GM21737 (cell line): ENCODE measurements around the gene TRAPPC14.
A peak's percentile ranks its signal among the peaks of the same experiment; 100 is the strongest.

Experiments
- ATAC-seq: cut with Tn5 transposase; IDR thresholded peaks from one replicate; pipeline ENCODE4 v1.9.1; 2021; ENCODE audit warnings: mild to moderate bottlenecking, moderate library complexity; ENCODE audit not compliant: unreplicated experiment

Gene TRAPPC14

DNA sequence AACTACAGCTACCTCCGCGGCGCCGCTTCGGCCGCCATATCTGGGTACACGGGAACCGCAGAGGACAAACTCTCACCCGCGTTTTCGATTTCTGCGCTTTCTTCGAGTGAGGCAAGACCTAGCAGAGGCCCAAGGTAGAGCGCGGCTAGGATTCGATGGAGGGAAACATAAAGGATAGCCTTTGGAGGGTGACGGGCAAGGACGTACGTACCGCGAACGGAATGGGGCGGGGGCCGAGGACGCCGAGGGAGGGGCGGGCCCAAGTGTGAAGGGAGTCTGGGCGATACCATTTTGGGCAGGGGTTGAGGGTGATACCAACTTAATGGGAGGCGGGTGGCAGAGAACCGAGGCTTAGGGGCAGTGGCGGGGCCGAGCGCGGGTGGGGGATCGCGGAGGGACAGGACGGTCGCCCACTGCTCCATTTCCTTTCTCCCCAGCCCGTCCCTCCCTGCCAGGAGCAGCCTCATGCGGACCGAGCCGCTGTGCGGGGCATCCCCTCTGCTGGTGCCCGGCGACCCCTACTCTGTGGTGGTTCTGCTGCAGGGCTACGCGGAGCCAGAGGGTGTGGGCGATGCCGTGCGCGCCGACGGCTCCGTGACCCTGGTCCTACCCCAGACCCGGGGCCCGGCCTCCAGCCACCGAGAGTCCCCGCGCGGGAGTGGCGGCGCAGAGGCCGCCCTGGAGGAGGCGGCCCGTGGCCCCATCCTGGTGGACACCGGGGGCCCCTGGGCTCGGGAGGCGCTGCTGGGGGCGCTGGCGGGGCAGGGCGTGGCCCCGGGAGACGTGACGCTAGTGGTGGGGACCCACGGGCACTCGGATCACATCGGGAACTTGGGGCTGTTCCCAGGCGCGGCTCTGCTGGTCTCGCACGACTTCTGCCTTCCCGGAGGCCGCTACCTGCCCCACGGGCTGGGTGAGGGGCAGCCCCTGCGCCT lies 31.3 kb downstream of the TRAPPC14 start, which contains the start of gene MBLAC1:
Gene MBLAC1, plus strand, starts transcription at position 37 of the 935 bp plus-strand sequence. Its CDS starts 429 bp downstream, at position 466.
- peak; percentile 57 for ATAC-seq

DNA sequence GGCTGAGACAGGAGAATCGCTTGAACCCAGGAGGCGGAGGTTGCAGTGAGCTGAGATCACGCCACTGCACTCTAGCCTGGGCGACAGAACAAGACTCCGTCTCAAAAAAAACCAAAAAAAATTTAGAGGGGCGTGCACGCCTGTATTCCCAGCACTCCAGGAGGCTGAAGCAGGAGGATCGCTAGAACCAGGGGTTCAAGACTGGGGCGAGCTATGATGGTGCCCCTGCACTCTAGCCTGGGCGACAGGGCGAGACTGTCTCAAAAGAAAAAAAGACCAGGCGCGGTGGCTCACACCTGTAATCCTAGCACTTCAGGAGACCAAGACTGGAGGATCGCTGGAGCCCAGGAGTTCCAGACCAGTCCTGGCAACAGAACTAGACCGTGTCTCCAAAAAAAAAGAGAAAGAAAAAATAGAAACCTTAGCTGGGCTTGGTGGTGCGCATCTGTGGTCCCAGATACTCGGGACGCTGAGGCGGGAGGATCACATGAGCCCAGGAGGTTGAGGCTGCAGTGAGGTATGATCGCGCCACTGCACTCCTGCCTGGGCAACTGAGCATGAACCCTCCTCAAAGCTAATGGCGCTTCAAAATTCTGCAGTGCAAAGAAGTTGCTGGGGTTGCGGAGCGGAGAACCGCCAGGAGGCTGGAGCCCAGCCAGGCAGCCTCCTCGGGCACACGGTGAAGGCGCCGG lies 32.1 kb downstream of the TRAPPC14 start:
- ATAC-seq, result no peak

DNA sequence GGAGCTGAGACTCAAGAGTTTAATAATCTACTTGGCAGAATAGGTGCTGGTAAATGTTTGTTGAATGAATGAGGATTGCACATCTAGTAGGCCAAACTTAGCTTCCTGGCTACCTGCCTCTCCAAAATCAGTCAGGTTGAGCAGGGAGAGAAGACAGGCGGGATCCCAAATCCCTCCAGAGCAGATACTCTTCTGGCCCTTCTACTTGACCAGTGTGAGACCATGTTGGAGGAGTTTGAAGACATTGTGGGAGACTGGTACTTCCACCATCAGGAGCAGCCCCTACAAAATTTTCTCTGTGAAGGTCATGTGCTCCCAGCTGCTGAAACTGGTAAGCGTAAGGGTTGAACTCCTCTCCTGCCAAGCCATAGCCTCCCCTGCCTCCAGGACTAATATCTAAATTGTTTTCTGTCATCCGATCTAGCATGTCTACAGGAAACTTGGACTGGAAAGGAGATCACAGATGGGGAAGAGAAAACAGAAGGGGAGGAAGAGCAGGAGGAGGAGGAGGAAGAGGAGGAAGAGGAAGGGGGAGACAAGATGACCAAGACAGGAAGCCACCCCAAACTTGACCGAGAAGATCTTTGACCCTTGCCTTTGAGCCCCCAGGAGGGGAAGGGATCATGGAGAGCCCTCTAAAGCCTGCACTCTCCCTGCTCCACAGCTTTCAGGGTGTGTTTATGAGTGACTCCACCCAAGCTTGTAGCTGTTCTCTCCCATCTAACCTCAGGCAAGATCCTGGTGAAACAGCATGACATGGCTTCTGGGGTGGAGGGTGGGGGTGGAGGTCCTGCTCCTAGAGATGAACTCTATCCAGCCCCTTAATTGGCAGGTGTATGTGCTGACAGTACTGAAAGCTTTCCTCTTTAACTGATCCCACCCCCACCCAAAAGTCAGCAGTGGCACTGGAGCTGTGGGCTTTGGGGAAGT lies 34.0 kb downstream of the TRAPPC14 start:
- no peak for ATAC-seq

DNA sequence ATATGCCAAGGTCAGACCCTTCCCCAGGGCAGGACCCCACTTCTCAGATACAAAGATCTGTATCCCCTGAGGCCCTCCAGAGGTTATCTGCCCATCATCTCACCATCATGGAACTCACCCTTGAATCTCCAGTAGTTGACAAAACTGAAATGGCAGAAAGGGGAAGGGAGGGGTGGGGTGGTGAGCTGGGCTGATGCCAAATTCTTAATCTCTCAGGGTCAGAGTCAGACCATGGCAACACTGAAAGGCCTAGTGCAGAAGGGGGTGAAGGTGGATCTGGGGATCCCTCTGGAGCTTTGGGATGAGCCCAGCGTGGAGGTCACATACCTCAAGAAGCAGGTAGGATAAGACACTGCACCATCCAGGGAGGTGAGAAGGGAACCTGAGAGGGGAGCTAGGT lies 36.0 kb downstream of the TRAPPC14 start:
- ATAC-seq, result no peak

DNA sequence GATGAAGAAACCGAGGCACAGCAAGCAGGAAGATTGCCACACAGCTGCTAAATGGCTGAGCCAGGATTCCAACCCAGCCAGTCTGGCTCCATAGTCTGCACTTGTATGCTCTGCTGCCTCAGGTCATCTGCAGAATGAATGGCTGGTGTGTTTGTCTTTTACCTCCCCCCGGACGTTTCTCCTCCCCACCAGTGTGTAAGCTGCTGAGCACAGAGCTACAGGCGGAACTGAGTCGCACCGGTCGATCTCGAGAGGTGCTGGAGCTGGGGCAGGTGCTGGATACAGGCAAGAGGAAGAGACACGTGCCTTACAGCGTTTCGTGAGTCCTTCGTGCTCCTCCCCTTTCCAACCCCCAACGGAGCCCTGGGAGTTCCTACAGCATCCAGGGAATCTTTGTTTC lies 36.5 kb downstream of the TRAPPC14 start:
- ATAC-seq, result no peak

DNA sequence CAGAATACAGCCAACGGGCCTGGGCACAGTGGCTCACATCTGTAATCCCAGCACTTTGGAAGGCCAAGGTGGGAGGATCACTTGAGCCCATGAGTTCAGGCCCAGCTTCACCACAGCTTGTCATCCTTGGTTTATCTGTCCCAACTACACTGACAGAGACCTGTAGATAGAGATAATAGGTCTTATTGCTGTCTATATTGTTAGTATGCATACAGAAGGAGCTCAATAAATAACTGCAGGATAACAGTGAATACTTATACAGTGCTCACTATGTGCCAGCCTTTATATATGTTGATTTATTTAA lies 37.8 kb downstream of the TRAPPC14 start:
- no peak for ATAC-seq

DNA sequence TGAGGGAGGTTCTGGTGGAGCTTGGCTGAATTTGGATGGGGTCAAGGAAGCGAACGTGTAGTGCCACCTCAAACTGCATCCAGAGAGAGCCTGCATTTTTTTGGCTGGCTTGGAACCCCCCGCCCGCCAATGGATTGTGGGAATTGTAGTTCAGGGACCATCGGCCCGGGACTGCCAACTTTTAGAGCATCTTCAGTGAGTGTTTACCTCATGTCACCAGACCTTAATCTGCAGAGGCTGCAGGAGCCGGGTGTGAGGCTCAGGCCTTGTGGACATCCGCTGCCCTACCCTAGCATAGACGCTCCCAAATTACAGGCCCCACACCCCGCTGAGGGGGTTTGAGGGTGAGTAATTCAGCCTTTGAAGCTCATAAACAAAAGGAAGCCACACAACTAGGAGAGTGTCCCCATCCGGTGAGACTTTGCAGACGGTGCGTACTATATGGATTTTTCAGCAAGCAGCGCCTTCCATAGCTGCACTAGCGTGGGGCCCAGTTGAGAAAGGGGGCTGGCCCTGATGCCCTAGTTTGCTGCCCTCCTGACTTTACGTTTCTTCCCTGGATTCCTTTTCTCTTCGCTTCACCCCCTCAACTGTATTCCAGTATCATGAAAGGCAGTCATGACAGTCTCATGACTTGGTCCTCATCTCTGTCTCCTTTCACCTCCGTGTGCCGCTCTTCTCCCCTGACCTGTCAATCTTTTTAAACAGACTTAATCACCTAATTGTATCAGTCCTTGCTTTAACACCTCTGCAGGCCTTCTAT lies 38.4 kb downstream of the TRAPPC14 start:
- peak; percentile 31 for ATAC-seq

DNA sequence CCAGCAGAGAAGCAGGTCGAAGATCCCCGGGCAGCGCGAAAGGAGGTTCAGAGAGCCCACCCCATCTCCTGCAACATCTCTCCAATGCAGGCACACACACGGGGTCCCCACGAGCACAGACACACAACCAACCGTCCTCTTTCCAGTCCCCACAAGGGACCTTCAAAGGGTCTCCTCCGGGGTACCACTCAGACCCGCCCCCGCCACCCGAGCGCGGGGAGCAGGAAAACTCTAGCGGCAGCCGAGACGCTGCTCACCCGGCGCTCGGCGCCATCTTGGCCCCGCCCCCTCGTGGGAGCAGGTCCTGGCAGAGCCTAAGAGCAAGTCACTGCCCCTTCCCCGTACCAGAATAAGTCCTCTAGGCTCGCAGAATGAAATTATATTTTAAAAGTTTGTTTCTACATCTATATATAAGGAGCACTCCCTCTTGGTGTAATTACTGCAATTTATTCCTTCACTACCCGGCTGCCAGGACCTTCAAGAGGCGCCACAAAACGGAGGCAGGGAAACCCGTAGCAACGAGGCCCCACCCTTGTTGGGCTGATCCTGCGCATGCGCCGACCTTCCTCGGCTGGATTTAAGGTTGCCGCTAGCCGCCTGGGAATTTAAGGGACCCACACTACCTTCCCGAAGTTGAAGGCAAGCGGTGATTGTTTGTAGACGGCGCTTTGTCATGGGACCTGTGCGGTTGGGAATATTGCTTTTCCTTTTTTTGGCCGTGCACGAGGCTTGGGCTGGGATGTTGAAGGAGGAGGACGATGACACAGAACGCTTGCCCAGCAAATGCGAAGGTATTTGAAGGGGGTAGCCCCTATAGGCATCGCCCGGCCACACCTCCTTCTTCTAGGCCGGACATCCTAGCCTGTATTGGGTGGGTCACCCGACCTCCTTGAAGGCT lies 39.2 kb downstream of the TRAPPC14 start, which contains the start of the genes CNPY4 and TAF6:
Gene CNPY4, plus strand, starts transcription at position 563 of the 898 bp plus-strand sequence. Its CDS starts 111 bp downstream, at position 674.
Gene TAF6, minus strand, starts transcription at position 287 of the 898 bp plus-strand sequence. CDS start 5,149 bp downstream, outside the sequence.
- peak; percentile 72 for ATAC-seq

DNA sequence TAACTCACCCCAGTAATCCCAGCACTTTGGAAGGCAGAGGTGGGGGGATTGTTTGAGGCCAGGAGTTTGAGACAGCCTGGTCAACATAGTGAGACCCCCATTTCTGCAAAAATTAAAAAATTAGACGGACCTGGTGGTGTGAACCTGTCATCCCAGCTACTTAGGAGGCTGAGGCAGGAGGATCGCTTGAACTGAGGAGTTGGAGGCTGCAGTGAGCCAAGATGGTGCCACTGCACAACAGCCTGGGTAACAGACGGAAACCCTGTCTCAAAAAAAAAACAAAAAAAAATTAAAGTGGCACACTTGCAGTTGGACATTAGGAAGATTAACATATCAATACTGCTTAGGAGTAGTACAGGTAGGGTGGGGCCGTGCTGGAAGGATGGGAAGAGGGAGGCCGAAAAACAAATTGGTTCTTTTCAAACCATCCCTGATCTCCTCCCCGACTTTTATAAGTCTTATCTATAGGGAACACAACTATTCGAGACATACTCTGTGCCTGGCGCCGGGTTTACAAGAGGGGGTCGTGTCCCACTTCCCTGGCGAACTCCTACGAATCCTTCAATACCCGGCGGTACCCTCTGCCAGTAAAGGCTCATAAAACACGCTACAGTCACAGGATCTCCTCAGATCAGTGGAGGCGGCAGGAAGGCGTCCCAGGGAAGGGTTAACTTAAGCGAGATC lies 40.0 kb downstream of the TRAPPC14 start:
- no peak for ATAC-seq

DNA sequence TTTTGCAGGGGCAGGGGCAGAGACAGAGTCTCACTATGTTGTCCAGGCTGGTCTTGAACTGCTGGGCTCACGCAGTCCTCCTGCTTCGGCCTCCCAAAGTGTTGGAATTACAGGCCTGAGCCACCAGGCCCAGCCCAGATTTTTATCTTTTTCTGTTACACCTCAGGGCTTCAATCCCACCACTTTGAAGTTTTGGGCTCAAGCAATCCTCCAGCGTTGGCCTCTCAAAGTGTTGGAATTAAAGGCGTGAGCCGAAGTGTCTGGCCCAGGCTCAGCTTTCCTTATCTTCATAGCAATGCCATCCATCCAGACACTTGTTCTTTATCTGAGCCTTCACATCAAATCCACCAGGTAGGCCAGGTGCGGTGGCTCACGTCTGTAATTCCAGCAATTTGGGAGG lies 43.5 kb downstream of the TRAPPC14 start:
- ATAC-seq, result no peak

DNA sequence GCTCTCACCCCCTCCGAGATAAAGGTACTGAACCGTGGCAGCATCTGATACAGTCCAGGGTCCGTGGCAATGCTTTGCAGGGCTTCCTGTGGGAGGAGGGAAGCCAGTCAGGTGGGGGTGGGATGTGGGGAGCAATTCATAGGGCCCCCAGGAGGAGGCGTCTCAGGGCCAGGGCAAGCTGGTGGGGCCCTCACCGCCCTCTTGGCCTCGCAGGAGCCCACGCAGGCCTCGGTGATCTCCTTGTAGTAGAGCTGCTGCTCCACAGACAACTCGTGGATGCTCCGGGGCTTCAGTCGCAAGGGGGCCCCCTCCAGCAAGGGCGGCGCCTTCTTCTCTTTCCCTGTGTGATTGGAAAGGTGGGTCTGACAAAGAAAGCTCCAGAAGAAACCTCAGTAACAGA lies 46.6 kb downstream of the TRAPPC14 start:
- ATAC-seq, result no peak

DNA sequence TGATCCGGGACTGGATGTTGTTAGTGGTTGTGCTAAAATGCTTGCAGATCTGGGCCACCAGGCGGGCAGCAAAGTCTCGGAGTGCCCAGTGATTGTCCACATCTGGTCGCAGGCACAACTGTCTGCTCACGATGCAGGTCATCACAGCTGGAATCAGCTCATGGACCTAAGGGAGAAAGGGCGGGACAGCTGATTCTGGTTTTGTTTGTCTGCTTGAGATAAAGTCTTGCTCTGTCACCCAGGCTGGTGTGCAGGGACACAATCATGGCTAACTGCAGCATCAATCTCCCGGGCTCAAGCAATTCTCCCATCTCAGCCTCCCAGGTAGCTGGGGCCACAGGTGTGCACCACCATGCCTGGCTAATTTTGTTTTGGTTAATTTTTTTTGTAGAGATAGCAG lies 47.4 kb downstream of the TRAPPC14 start:
- ATAC-seq, result no peak

DNA sequence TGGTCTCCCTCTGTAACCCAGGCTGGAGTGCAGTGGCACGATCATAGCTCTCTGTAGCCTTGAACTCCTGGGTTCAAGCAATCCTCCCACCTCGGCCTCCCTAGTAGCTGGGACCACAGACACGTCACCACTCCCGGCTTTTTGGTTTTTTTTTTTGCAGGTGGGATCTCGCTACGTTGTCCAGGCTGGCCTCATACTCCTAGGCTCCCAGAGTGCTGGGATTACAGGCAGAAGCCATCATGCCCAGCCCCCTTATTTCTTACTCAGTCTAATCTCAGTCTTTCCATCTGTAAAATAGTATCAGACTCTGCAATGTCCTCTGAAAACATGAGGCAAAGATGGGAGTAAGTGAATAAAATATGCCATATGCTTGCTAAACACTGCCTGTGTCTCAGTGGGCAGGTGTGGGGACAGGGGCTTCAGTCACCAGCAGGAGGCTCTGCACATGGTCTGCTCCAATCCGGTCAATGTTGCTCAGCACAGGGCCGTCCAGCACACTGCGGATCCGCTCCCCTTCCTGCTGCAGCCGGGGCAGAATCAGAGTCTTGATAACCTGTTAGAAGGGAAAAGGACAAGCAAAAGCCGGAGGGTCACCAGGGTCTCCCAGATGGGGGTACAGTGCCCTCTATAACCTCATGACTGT lies 48.9 kb downstream of the TRAPPC14 start:
- no peak for ATAC-seq

DNA sequence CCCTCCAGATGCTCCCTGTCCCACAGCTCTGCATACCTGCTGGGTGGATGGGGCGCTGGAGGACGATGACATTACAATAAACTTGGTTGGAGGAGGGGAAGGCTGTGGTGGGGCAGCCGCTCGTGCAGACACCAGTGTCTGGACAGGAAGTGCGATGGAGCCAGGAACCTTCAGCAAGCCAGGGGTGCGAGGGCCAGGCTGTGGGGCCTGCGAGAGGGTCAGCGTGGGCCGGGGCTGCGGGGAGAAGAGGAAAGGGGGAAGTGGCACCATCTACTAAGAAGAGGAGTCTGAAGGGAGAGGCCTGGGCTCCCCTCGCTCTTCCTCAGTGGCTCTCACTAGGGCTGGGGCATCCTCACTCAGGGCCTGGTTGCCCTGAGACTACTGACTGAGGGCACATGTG lies 50.6 kb downstream of the TRAPPC14 start:
- no peak for ATAC-seq

DNA sequence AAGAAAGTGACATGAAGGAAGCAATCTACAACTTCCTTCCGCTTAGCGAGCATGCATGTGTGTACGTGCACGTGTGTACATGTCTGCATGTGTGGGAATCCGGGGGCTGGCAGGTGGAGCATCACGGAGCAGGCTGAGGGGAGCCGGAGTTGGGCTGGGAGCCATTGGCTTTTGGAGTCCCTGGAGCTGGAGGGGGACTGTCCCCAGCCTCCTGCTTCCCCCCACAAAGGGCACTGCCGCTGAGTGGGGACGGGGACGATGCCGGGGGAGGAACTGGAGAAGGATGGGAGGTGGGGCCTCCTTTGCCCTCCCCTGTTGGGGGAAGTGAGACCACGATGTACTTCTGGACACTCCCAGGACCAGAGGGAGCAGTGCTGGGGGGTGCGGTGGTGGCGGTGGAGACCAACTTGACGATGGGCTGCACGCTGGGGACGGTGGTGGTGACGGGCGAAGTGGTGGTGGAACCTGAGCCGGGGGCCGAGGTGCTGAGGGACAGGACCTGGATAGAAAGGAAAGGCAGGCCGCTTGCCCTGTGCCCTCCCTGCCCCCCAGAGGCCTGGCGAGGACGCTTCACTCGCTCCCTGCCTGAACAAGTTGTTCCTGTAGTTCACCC lies 51.3 kb downstream of the TRAPPC14 start:
- no peak for ATAC-seq

DNA sequence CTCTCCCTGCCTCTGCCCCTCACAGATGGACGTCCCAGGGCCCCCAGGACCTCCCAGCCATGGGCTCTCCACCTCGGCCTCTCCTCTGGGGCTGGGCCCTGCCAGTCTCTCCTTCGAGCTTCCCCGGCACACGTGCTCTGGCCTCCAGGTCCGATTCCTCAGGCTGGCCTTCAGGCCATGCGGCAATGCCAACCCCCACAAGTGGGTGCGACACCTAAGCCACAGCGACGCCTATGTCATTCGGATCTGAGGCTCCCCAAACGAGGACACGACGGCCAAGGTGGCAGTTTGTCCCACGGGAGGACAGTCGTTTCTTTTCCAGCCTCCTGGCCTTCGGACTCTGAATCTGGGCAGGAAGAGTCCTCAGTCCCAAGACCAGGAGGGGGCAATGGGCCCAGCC lies 51.9 kb downstream of the TRAPPC14 start:
- ATAC-seq, result no peak

DNA sequence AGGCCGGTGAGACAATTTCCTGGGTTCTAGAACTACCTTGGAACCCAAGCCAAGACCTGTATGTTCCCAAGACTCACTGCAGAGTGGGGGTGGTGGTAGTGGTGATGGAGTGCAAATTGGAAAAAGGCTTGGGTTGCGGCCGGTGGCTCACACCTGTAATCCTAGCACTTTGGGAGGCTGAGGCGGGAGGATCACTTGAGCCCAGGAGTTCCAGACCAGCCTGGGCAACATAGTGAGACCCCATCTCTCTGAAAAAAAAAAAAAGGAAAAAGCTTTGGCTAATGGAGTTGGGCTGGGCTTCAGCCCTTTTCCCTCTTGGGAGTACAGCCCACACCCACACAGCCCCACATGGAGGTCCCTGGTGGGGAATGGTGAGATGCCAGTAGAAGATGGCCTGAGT lies 53.0 kb downstream of the TRAPPC14 start:
- no peak for ATAC-seq
